NCI-H2029 treated with DMSO at 0.1 percent for 48 hours (cell line): ENCODE data around the gene SHD.
"Not testable (repeated sequence)": the region's sequence is repeated elsewhere in the genome, so short reads cannot be mapped to it uniquely, and the experiment has no call there.

Experiments
- DNase-seq: peaks from one replicate; lab custom pipeline; 2025; lab: John Stamatoyannopoulos, UW

The SHD gene, protein sequence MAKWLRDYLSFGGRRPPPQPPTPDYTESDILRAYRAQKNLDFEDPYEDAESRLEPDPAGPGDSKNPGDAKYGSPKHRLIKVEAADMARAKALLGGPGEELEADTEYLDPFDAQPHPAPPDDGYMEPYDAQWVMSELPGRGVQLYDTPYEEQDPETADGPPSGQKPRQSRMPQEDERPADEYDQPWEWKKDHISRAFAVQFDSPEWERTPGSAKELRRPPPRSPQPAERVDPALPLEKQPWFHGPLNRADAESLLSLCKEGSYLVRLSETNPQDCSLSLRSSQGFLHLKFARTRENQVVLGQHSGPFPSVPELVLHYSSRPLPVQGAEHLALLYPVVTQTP

DNA sequence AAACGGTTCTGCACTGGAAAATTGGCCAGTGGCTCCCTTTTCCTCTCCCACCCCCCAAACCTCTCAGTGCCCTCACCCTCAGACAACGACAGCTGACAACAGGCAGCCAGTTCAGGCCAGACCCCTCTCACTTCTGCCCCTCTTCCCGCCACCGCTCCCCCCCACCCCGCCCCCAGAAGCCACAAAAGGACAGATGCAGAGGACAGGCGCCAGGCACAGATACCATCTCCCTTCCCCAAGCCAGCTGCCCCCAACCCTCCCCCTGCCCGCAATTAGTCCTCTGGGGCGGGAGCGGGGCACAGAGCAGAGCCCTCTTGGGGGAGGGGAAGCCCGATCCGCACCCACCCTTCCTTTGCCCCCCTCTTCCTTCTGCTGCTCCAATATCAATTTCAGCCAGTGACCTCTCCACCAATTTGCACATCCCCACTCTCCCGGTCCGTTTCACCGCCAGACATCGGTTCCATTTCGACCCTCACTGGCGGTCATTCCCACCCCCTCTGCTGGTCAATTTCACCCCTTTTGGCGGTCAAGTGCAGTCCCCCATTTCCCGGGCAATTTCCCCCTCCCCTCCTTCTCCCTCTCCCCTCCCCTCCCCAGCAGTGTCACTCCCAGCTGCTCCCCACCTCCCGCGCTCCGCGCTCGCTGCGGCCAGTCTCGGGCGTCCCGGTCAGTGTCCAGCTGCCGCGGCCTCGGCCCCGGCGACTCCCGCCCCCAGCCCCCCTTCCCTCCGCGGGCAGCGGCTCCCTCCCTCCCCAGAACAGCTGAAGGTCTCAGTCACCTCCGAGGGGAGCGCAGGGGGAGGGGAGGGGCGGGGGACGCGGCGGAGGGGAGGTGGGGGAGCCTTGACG, at the start of gene SHD:
TSS of gene SHD (plus strand) at position 848 of the 848 bp plus-strand sequence. CDS start 798 bp downstream, outside the sequence.
- DNase-seq: no peak

DNA sequence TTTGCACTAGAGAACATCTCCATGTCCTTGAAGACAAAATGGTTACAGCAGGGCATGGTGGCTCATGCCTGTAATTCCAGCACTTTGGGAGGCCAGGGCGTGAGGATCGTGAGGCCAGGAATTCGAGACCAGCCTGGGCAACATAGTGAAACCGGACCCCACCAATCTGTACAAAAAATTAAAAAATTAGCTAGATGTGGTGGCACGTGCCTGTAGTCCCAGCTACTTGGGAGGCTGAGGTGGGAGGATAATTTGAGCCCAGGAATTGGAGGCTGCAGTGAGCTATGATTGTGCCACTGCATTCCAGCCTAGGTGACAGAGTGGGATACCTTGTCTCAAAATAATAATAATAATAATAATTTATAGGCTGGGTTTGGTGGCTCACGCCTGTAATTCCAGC, 48.8 kb upstream of the SHD start:
- DNase-seq: not testable (repeated sequence)

DNA sequence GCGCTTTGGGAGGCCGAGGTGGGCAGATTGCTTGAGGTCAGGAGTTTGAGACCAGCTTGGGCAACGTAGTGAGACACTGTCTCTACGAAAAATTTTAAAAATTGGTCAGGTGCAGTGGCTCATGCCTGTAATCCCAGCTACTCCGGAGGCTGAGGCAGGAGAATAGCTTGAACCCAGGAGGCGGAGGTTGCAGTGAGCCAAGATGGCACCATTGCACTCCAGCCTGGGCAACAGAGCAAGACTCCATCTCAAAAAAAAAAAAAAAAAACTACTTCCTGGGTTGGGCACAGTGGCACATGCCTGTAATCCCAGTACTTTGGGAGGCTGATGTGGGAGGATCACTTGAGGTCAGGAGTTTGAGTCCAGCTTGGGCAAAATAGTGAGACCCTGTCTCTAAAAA, 47.5 kb upstream of the SHD start:
- DNase-seq: not testable (repeated sequence)

DNA sequence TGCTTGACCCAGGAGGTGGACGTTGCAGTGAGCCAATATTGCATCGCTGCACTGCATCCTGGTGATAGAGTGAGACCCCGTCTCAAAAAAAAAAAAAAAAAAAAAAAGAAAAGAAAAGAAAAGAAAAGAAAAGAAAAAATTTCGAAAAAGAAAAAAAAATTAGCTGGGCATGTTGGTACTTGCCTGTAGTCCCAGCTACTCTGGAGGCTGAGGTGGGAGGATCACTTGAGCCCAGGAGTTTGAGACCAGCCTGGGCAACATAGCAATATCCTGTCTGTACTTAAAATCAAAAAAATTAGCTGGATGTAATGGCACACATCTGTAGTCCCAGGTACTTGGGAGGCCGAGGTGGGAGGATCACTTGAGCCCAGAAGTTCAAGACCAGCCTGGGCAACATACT, 46.9 kb upstream of the SHD start:
- DNase-seq: not testable (repeated sequence)

DNA sequence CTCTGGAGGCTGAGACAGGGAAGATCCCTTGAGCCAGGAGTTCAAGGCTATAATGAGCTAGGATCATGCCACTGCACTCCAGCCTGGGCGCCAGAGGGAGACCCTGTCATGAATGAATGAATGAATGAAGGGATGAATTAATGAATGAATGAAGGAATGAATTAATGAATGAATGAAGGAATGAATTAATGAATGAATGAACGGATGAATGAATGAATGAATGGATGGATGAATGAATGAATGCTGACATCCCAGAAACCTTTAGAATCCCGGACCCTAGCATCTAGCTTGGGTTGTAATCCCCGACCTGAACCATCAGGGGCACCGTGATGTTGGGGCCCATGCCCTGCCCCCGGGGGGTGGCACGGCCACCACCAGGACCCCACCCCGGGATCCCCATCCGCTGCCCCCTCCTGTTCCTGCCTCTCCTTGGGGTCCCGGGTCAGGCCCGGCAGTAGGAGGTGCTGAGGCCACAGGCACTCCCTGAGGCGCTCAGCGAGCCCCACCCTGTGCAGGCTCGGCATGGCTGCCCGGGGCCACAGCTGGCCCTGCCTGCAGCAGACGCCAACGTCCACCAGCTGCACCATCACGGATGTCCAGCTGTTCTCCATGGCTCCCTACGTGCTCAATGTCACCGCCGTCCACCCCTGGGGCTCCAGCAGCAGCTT, 46.3 kb upstream of the SHD start:
- no peak for DNase-seq

DNA sequence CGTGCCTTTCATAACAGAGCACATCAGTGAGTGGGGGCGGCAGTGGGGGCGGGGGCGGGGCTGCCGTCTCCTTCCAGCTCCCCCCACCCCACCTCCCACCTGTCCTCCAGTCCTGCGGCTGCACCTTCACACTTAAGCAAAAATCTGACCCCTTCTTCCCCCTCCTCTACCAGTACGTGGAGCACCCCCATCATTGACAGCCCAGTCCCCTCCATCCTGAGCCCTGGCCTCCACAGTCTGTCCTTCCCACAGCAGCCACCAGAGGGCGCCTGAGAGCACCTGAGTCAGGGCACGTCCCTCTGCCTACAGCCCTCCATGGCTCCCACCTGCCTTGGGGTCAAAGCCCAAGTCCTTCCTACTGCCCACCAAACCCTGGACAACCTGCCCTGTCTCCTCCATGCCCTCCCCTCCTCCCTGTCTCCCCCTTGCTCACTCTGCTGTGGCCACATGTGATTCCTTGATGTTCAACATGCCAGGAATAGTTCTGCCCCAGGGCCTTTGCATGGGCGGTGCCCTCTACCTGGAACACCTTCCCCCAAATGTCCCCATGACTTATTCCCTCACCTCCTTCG, 45.7 kb upstream of the SHD start:
- no peak for DNase-seq

DNA sequence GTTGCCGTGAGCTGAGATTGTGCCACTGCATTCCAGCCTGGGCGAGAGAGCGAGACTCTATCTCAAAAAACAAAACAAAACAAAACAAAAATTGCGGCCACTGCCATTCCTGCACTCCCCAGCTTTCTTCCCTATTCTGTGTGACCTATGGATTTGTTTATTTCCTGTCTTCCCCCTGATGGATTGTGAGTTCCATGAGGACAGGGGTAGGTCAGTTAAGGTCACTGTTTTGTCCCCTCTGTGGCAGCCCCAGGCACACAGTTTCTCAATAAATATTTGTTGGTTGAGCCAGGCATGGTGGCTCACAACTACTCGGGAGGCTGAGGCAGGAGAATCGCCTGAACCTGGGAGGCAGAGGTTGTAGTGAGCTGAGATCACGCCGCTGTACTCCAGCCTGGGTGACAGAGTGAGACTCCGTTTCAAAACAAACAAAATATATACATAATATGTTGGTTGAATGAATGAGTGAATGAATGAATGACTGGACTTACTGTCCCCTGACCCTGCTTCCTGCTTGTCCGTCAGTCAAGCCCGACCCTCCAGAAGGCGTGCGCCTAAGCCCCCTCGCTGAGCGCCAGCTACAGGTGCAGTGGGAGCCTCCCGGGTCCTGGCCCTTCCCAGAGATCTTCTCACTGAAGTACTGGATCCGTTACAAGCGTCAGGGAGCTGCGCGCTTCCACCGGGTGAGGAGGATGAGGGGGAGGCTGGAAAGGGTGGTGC, 44.8 kb upstream of the SHD start:
- no peak for DNase-seq

DNA sequence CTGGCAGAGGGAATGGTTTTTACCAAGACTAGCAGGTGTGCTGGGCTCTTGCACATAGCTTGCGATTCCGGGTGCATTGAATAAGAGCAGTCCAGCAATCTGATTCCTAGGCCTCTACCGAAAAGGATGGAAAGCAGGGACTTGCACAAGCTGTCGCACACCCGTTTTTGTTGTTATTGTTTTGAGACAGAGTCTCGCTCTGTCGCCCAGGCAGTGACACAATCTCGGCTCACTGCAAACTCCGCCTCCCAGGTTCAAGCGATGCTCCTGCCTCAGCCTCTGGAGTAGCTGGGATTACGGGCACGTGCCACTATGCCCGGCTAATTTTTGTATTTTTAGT, 44.2 kb upstream of the SHD start:
- no peak for DNase-seq

DNA sequence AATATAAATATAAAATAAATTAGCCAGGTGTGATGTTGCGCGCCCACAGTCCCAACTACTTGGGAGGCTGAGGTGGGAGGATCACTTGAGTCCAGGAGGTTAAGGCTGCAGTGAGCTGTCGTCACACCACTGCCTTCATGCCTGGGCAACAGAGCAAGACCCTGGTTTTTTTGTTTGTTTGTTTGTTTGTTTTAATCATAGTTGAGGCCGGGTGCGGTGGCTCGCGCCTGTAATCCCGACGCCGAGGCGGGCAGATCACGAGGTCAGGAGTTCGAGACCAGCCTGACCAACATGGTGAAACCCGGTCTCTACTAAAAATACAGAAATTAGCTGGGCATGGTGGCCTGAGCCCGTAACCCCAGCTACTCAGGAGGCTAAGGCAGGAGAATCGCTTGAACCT, 41.6 kb upstream of the SHD start:
- not testable (repeated sequence) for DNase-seq

DNA sequence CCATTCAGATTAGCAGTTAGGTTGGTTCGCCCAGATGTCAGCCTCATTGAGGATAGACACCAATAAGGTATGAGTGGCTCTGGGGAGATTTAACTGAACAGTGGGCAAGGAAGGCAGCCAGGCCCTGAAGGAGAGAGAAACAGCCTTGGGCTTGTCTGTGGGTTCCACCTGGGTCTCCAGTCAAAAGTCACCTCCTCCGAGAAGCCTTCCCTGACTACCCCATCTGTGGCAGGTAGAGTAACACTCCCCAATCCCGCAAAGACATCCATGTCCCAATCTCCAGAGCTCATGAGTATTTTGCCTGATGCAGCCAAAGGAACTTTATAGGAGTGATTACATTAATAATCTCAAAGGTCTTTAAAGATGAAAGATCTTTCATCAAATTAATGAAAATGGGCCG, 40.2 kb upstream of the SHD start:
- DNase-seq: no peak

DNA sequence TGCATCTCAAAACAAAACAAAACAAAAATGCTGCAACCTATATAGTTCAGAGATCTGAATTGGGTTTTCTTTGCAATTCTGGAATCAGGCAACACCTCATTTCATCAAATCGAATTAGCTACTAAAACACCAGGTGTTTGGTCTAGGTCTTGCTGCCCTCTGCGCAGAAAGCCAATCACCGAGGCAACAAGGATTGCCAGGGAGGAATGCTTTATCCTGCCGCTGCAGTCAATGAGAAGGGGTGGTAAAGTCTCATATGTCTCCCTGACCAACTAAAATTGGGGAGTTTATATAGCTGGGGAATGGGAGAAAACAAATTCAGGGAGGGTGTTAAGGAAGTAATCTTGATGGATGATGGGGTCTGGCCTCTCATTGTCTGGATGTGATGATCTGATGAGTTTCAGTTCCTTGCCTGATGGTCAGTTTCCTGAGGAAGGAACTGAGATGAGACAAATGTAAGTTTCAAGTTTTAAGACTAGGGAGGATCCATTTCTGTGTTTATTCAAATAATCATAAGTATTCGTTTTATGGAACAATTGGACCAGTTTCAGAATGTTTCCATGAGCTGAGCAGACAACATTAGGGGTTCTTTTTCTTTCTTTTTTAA, 37.1 kb upstream of the SHD start:
- no peak for DNase-seq

DNA sequence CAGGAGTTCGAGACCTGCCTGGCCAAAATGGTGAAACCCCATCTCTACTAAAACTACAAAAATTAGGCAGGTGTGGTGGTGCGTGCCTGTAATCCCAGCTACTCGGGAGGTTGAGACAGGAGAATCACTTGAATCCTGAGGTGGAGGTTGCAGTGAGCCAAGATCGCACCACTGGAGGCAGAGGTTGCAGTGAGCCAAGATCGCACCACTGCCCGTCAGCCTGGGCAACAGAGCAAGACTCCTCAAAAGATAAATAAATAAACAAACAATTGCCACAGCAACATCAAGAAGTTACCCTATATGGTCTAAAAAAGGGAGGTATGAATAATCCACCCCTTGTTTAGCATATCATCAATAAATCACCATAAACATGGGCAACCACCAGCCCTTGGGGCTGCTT, 33.1 kb upstream of the SHD start:
- not testable (repeated sequence) for DNase-seq

DNA sequence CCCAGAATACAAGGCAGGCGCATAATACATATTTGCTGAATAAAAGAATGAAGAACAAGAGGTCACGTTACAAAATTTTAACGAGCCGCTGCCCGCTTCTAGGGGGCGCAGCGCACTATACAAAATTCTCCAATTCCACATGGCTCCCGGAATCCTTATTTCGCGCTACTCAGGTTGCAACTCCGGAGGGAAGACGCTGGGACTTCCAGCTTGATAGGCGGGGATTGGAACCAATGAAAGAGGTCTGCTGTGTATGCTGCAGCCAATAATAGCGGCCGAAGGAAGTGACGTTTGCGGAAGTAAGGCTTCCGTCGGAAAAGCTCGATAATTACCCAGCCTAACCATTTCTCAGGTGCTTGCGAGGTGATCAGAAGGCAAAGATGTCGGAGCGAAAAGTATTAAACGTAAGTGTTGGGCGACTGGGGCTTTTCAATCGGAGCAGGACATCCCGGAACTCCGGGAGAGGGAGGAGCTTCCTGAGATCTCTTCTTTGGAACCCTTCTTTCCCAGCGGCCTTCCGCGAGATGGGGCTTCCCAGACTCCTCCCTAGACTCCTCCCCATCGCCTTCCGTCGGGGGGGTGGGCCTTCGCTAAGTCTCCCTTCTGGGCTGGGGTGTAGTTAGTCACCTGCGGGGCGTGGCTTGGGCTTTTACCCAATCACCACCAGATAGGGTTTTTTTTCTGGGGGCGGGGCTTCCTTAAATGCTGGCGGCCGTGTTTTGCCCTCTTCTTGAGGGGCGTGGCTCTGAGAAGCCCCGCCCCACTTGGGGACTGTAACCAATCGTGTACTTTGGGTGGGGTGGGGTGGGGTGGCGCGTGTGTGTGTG, 32.1 kb upstream of the SHD start, which contains the start of gene YJU2:
TSS of gene YJU2 (plus strand) at position 314 of the 827 bp plus-strand sequence. CDS start at position 381, 67 bp downstream.
- peak; percentile 98 for DNase-seq

DNA sequence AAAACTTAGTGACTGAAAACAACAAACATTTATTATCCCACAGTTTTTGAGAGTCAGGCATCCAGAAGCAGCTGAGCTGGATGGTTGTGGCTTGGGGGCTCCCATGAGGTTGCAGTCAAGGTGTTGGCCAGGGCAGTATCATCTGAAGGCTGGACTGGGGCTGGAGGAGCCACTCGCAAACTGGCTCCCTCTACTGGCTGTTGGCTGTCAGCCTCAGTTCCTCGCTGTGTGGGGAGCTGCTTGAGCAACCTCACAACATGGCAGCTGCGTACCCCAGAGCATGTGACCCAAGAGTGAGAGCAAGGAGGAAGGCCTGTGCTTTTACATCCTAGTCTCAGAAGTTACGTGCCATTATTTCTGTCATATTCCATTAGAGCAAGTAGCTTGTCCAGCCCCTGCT, 22.5 kb upstream of the SHD start:
- no peak for DNase-seq

DNA sequence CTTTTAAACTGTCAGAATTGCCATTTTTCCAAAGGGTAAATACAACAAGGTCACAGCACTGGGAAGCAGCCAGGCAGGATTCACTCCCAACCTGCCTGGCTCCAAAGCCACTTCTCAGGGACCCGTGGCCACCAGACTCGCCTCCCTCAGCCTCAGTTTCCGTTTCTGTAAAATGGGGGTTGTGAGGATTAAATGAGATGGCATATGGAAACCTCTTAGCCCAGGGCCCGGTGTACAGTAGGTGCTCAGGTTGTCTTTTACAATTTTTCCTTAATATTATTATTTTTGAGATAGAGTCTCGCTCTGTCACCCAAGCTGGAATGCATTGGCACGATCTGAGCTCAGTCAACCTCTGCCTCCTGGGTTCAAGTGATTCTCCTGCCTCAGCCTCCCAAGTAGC, 22.0 kb upstream of the SHD start:
- no peak for DNase-seq

DNA sequence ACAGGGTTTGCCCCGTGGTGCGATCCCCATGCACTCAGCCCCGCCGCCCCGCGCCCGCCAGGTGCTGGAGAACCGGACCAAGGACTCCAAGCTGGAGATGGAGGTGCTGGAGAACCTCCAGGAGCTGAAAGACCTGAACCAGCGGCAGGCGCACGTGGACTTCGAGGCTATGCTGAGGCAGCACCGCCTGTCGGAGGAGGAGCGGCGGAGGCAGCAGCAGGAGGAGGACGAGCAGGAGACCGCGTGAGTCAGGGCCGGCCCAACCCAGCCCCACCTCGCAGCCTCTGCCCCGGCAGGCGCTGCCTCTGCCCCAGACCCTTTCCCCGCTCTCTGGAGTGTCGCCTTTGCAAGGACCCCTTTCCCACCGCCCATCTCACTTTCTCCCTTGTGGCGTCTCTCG, 20.9 kb upstream of the SHD start:
- no peak for DNase-seq

DNA sequence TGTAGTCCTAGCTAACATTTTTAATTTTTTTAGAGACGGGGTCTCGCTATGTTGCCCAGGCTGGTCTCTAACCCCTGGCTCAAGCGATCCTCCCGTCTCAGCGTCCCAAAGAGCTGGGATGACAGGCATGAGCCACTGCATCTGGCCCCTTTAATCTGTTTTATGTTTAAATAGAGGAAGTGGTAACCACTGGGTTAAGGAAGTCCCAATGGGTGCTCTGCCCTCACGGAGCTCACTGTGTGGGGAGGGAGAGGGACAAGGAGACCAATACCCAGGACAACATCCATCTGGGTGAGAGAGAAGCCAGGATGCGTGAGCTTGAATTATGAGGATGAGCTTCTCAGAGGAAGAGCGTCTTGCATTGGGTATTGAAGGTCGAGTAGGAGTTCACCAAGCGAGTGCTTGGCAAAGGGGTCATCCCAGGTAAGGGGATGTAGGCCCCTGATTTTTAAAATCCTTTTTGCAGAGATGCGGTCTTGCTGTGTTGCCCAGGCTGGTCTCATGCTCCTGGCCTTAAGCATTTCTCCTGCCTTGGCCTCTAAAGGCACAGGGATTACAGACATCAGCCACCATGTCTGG, 18.4 kb upstream of the SHD start:
- no peak for DNase-seq

DNA sequence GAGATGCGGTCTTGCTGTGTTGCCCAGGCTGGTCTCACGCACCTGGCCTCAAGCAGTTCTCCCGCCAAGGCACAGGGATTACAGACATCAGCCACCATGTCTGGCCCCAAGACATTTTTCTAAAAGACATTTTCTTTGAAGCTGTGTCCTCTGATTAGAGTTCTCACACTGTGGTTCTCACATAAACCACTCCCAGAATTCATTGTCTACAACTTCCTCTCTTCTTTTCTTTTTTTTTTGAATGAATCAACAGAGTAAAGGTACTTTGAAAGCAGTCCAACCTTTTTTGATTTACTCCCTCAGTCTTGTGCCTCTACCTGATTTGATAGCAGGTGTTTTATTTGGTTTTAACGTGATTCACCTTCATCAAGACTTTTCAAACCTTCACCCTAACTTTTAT, 14.3 kb upstream of the SHD start:
- DNase-seq: no peak

DNA sequence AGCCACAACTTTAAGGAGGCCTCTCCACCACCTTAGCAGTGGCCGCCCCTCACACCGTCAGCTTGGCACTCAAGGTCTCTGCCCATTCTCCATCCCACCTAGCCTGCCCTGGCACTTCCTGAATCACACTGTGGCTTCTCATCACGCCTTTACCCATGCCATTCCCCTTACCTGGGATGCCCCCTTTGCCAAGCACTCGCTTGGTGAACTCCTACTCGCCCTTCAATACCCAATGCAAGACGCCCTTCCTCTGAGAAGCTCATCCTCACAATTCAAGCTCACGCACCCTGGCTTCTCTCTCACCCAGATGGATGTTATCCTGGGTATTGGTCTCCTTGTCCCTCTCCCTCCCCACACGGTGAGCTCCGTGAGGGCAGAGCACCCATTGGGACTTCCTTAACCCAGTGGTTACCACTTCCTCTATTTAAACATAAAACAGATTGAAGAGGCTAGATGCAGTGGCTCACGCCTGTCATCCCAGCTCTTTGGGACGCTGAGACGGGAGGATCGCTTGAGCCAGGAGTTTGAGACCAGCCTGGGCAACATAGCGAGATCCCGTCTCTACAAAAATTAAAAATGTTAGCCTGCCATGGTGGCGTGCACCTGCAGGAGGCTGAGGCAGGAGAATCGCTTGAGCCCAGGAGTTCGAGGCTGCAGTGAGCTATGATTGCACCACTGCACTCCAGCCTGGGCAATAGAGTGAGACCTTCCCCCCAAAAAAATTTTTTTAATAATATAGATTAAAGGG, 12.6 kb upstream of the SHD start:
- no peak for DNase-seq
